SK-N-SH treated with all-trans-retinoic acid at 6 μM for 48 hours (cell line): ENCODE measurements around the gene YAF2.

ENCODE experiments used
- ARNTL ChIP-seq: fragments of 450-650 bp; formaldehyde crosslinking; IDR thresholded peaks from 2 replicates; pipeline ENCODE4 v1.5.0; 2020; ENCODE audit warnings: low read depth, mild to moderate bottlenecking, moderate library complexity, borderline replicate concordance
- BACH2 ChIP-seq: fragments of 250-450 bp; sonication (Bioruptor Pico); IDR thresholded peaks from 2 replicates; pipeline ENCODE4 v1.9.0; 2021; ENCODE audit warnings: mild to moderate bottlenecking, borderline replicate concordance
- CREB5 ChIP-seq: fragments of 250-450 bp; sonication (Bioruptor Pico); IDR thresholded peaks from 2 replicates; pipeline ENCODE4 v1.5.1; 2020; ENCODE audit warnings: low read depth, mild to moderate bottlenecking, moderate library complexity
- ESRRG ChIP-seq: fragments of 250-450 bp; sonication (Bioruptor Pico); IDR thresholded peaks from 2 replicates; pipeline ENCODE4 v1.6.1; 2021; ENCODE audit warnings: mild to moderate bottlenecking
- ISL1 ChIP-seq: fragments of 250-450 bp; sonication (Bioruptor Pico); IDR thresholded peaks from 2 replicates; pipeline ENCODE4 v2.1.2; 2022; ENCODE audit warnings: mild to moderate bottlenecking, moderate library complexity
- PPARA ChIP-seq: fragments of 250-450 bp; sonication (Bioruptor Pico); IDR thresholded peaks from 2 replicates; pipeline ENCODE4 v1.5.0; 2020; ENCODE audit warnings: mild to moderate bottlenecking, borderline replicate concordance
- RARB ChIP-seq: fragments of 250-450 bp; sonication (Bioruptor Pico); IDR thresholded peaks from 2 replicates; pipeline ENCODE4 v1.8.0; 2021; ENCODE audit warnings: mild to moderate bottlenecking, moderate library complexity
- SNAI2 ChIP-seq: fragments of 250-450 bp; sonication (Bioruptor Pico); IDR thresholded peaks from 2 replicates; pipeline ENCODE4 v1.5.0; 2020; ENCODE audit warnings: mild to moderate bottlenecking, moderate library complexity
- ZFP3 ChIP-seq: fragments of 250-450 bp; sonication (Bioruptor Pico); IDR thresholded peaks from 2 replicates; pipeline ENCODE4 v1.5.0; 2020; ENCODE audit warnings: mild to moderate bottlenecking, moderate library complexity
- ZFP30 ChIP-seq: fragments of 450-650 bp; formaldehyde crosslinking; IDR thresholded peaks from 2 replicates; pipeline ENCODE4 v1.5.0; 2022; ENCODE audit warnings: mild to moderate bottlenecking, moderate library complexity
- ZNF565 ChIP-seq: fragments of 450-650 bp; formaldehyde crosslinking; conservative IDR thresholded peaks from 2 replicates; pipeline ENCODE4 v1.5.0; 2020; ENCODE audit warnings: low read depth, mild to moderate bottlenecking, moderate library complexity
- ZNF70 ChIP-seq: fragments of 450-650 bp; formaldehyde crosslinking; IDR thresholded peaks from 2 replicates; pipeline ENCODE4 v1.5.0; 2020; ENCODE audit warnings: mild to moderate bottlenecking, moderate library complexity
- TF ChIP-seq, protein P1 (sequence below): fragments of 250-450 bp; sonication (Bioruptor Pico); IDR thresholded peaks from 2 replicates; pipeline ENCODE4 v1.8.0; 2020; ENCODE audit warnings: mild to moderate bottlenecking, moderate library complexity, borderline replicate concordance

DNA sequence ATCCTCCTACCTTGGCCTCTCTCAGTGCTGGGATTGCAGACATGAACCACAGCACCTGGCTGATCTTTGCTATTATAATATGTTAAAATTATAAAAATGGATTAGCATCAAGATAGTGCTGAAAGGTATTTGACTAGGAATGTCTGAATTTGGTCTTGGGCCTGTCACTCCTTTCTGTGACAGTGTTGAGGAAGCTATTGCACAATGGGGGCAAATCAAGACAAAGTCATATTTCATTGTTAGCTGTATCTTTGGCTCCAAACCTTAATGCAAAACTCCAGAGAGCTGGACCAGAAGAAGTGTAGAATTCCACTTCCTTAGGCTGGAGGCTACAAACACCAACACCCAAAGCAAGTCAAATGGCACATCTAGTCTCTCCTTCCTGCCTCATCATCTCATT is 45.7 kb upstream of the YAF2 start:
- no peak for TF ChIP-seq PPARA (CRISPR knock-in tag)
- no peak for TF ChIP-seq ISL1 (CRISPR knock-in tag)
- TF ChIP-seq ZNF565 = no peak
- TF ChIP-seq RARB (CRISPR knock-in tag) = no peak
- TF ChIP-seq BACH2 = no peak
- TF ChIP-seq, protein P1, sequence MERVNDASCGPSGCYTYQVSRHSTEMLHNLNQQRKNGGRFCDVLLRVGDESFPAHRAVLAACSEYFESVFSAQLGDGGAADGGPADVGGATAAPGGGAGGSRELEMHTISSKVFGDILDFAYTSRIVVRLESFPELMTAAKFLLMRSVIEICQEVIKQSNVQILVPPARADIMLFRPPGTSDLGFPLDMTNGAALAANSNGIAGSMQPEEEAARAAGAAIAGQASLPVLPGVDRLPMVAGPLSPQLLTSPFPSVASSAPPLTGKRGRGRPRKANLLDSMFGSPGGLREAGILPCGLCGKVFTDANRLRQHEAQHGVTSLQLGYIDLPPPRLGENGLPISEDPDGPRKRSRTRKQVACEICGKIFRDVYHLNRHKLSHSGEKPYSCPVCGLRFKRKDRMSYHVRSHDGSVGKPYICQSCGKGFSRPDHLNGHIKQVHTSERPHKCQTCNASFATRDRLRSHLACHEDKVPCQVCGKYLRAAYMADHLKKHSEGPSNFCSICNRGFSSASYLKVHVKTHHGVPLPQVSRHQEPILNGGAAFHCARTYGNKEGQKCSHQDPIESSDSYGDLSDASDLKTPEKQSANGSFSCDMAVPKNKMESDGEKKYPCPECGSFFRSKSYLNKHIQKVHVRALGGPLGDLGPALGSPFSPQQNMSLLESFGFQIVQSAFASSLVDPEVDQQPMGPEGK (CRISPR knock-in tag) = no peak
- TF ChIP-seq ESRRG = no peak
- no peak for TF ChIP-seq ZFP30
- TF ChIP-seq ZNF70 = no peak
- TF ChIP-seq CREB5 (CRISPR knock-in tag) = no peak
- TF ChIP-seq SNAI2 (CRISPR knock-in tag) = no peak
- TF ChIP-seq ARNTL (CRISPR knock-in tag) = no peak
- no peak for TF ChIP-seq ZFP3 (CRISPR knock-in tag)
